Measurements from ENCODE around the gene DMD.
"Not testable (repeated sequence)": the region's sequence is repeated elsewhere in the genome, so short reads cannot be mapped to it uniquely, and the experiment has no call there.

Gene DMD

GRCh38 chrX:31480696-31481095 lies 1730.7 kb downstream of the DMD start:
- no peak for DNase-seq (ENCODE audit: low read depth, low spot score)
- no peak overlapping the region for H3K4me3 ChIP-seq (ENCODE audit: low read length)

GRCh38 chrX:31471229-31471628 lies 1740.1 kb downstream of the DMD start:
- DNase-seq (ENCODE audit: low read depth, low spot score), result no peak
- H3K4me3 ChIP-seq (ENCODE audit: low read length), result no peak overlapping the region

GRCh38 chrX:31470753-31471152 lies 1740.6 kb downstream of the DMD start:
- not testable (repeated sequence) for H3K4me3 ChIP-seq (ENCODE audit: low read length); DNase-seq (ENCODE audit: low read depth, low spot score)

GRCh38 chrX:31464306-31464915 lies 1746.9 kb downstream of the DMD start:
- H3K4me3 ChIP-seq (ENCODE audit: low read length), result no peak overlapping the region
- no peak for DNase-seq (ENCODE audit: low read depth, low spot score)

- no peak for DNase-seq (ENCODE audit: low read depth, low spot score)
- no peak overlapping the region for H3K4me3 ChIP-seq (ENCODE audit: low read length)
These were observed 1750.1 kb downstream of the DMD start for GRCh38 chrX:31461266-31461665.

GRCh38 chrX:31459361-31459760 lies 1752.0 kb downstream of the DMD start:
- H3K4me3 ChIP-seq (ENCODE audit: low read length), result no peak overlapping the region
- no peak for DNase-seq (ENCODE audit: low read depth, low spot score)

GRCh38 chrX:31449965-31450364 lies 1761.4 kb downstream of the DMD start:
- DNase-seq (ENCODE audit: low read depth, low spot score), result no peak

GRCh38 chrX:31449081-31449480 lies 1762.3 kb downstream of the DMD start:
- DNase-seq (ENCODE audit: low read depth, low spot score), result no peak

More at GRCh38 chrX:31449965-31450364, 1761.4 kb downstream of the DMD start:
- H3K4me3 ChIP-seq (ENCODE audit: low read length), result no peak overlapping the region

GRCh38 chrX:31445542-31445941 lies 1765.8 kb downstream of the DMD start:
- H3K4me3 ChIP-seq (ENCODE audit: low read length), result no peak overlapping the region
- DNase-seq (ENCODE audit: low read depth, low spot score), result no peak

More at GRCh38 chrX:31449081-31449480, 1762.3 kb downstream of the DMD start:
- H3K4me3 ChIP-seq (ENCODE audit: low read length), result no peak overlapping the region

GRCh38 chrX:31443654-31444053 lies 1767.7 kb downstream of the DMD start:
- no peak overlapping the region for H3K4me3 ChIP-seq (ENCODE audit: low read length)
- DNase-seq (ENCODE audit: low read depth, low spot score), result no peak

GRCh38 chrX:31440546-31440945 lies 1770.8 kb downstream of the DMD start:
- H3K4me3 ChIP-seq (ENCODE audit: low read length), result no peak overlapping the region
- DNase-seq (ENCODE audit: low read depth, low spot score), result no peak

- H3K4me3 ChIP-seq (ENCODE audit: low read length), result no peak overlapping the region
- DNase-seq (ENCODE audit: low read depth, low spot score), result no peak
These were observed 1774.9 kb downstream of the DMD start for GRCh38 chrX:31436424-31436823.

- H3K4me3 ChIP-seq (ENCODE audit: low read length), result no peak overlapping the region
- DNase-seq (ENCODE audit: low read depth, low spot score), result no peak
These were observed 1775.8 kb downstream of the DMD start for GRCh38 chrX:31435592-31435991.

GRCh38 chrX:31433856-31434255 lies 1777.5 kb downstream of the DMD start:
- no peak overlapping the region for H3K4me3 ChIP-seq (ENCODE audit: low read length)
- DNase-seq (ENCODE audit: low read depth, low spot score), result no peak

- no peak for DNase-seq (ENCODE audit: low read depth, low spot score)
- H3K4me3 ChIP-seq (ENCODE audit: low read length), result no peak overlapping the region
These were observed 1781.4 kb downstream of the DMD start for GRCh38 chrX:31429915-31430314.

- peak; percentile 24 for DNase-seq (ENCODE audit: low read depth, low spot score)
- no peak overlapping the region for H3K4me3 ChIP-seq (ENCODE audit: low read length)
These were observed 1787.7 kb downstream of the DMD start for GRCh38 chrX:31423609-31424189.

- no peak for DNase-seq (ENCODE audit: low read depth, low spot score)
- no peak overlapping the region for H3K4me3 ChIP-seq (ENCODE audit: low read length)
These were observed 1789.9 kb downstream of the DMD start for GRCh38 chrX:31421441-31421840.

GRCh38 chrX:31420711-31421151 lies 1790.6 kb downstream of the DMD start:
- H3K4me3 ChIP-seq (ENCODE audit: low read length), result no peak overlapping the region
- no peak for DNase-seq (ENCODE audit: low read depth, low spot score)

- no peak for DNase-seq (ENCODE audit: low read depth, low spot score)
- H3K4me3 ChIP-seq (ENCODE audit: low read length), result no peak overlapping the region
These were observed 1791.0 kb downstream of the DMD start for GRCh38 chrX:31420302-31420701.

GRCh38 chrX:31397119-31397518 lies 1814.2 kb downstream of the DMD start:
- no peak overlapping the region for H3K4me3 ChIP-seq (ENCODE audit: low read length)
- DNase-seq (ENCODE audit: low read depth, low spot score), result no peak

- DNase-seq (ENCODE audit: low read depth, low spot score), result no peak
- no peak overlapping the region for H3K4me3 ChIP-seq (ENCODE audit: low read length)
These were observed 1818.8 kb downstream of the DMD start for GRCh38 chrX:31392513-31392912.

All from Jurkat, Clone E6-1 (cell line).